OCI-LY3 (cell line): Measurements from ENCODE around the gene TMEM266.

Experiments
- CTCF ChIP-seq: fragments of 200-600, 300-600 bp; sonication (generic); IDR thresholded peaks from 2 replicates; pipeline ENCODE4 v1.5.1; 2014; ENCODE audit warnings: antibody characterized with exemption, low read length, low read depth
- EZH2phosphoT487 ChIP-seq: fragments of 200-600 bp; shearing (Covaris generic); IDR thresholded peaks from 2 replicates; pipeline ENCODE4 v1.6.1; 2018; ENCODE audit warnings: antibody characterized with exemption, mixed run types, low read depth

GRCh38 chr15:76105911-76106310, 46.1 kb downstream of the TMEM266 start:
- TF ChIP-seq EZH2phosphoT487 (no peak), CTCF (no peak)
